Activated T-helper 17 cell treated with anti-CD3 and anti-CD28 coated beads, Interleukin-2, amount 50 U/mL, for 72 hours (primary cell): ENCODE results near the gene NAP1L1. TPM values are rescaled to one million over a fixed set of nuclear protein-coding genes. Genes with fewer than 3 reads are reported as not detected.

Experiments used
- ATAC-seq: fragments of 150-1000 bp; cut with Tn5 transposase; replicated peaks from 2 replicates; pipeline ENCODE4 v1.10.0; 2021; ENCODE audit warnings: mild to moderate bottlenecking, moderate library complexity
- H3K27ac Mint-ChIP-seq: one replicate; pipeline ENCODE4 v1.8.0; 2022; ENCODE audit warnings: mixed read lengths
- H3K27me3 Mint-ChIP-seq: one replicate; pipeline ENCODE4 v1.8.0; 2022; ENCODE audit warnings: mixed read lengths
- H3K36me3 Mint-ChIP-seq: one replicate; pipeline ENCODE4 v1.8.0; 2022; ENCODE audit warnings: low read depth, mild to moderate bottlenecking, mixed read lengths
- H3K4me1 Mint-ChIP-seq: one replicate; pipeline ENCODE4 v1.8.0; 2022; ENCODE audit warnings: mixed read lengths
- H3K4me3 Mint-ChIP-seq: one replicate; pipeline ENCODE4 v1.8.0; 2022; ENCODE audit warnings: mild to moderate bottlenecking, mixed read lengths
- H3K9me3 Mint-ChIP-seq: one replicate; pipeline ENCODE4 v1.8.0; 2022; ENCODE audit warnings: mixed read lengths
- total RNA-seq, 2 donors: library from RNA; stranded (reverse); gene quantifications; one replicate each; pipeline ENCODE4 v1.2.3, GENCODE V29; 2022

NAP1L1 gene
- total RNA-seq, 2 donors from 2014 or later = 715 to 937 TPM

GRCh38 chr12:76024942-76025600 lies 59.4 kb downstream of the NAP1L1 start:
- Mint-ChIP-seq H3K27ac (peak overlapping the region; percentile 7), H3K9me3 (no peaks in the 10 kb centered on the region), H3K27me3 (no peaks in the 10 kb centered on the region), H3K36me3 (peaks cover 46% of the 10 kb centered on the region), H3K4me1 (peaks cover 25% of the 10 kb centered on the region), H3K4me3 (peak overlapping the region; percentile 52)
- no peak for ATAC-seq

- peaks cover 40% of the 10 kb centered on the region for H3K36me3 Mint-ChIP-seq
- peaks cover 32% of the 10 kb centered on the region for H3K4me1 Mint-ChIP-seq
- peak overlapping the region; percentile 52 for H3K4me3 Mint-ChIP-seq
- ATAC-seq = no peak
- H3K9me3 Mint-ChIP-seq = no peaks in the 10 kb centered on the region
- no peaks in the 10 kb centered on the region for H3K27me3 Mint-ChIP-seq
- peak overlapping the region; percentile 7 for H3K27ac Mint-ChIP-seq
Observed at GRCh38 chr12:76024102-76024781, 60.2 kb downstream of the NAP1L1 start.

GRCh38 chr12:76023069-76023690 lies 61.3 kb downstream of the NAP1L1 start:
- Mint-ChIP-seq H3K9me3 (no peaks in the 10 kb centered on the region), H3K4me1 (peaks cover 32% of the 10 kb centered on the region), H3K4me3 (no peak overlapping the region), H3K36me3 (peaks cover 29% of the 10 kb centered on the region), H3K27me3 (no peaks in the 10 kb centered on the region), H3K27ac (peak overlapping the region; percentile 2)
- no peak for ATAC-seq

GRCh38 chr12:76022506-76022905 lies 62.0 kb downstream of the NAP1L1 start:
- ATAC-seq = no peak
- Mint-ChIP-seq H3K4me1 (peaks cover 32% of the 10 kb centered on the region), H3K27me3 (no peaks in the 10 kb centered on the region), H3K36me3 (peaks cover 23% of the 10 kb centered on the region), H3K9me3 (no peaks in the 10 kb centered on the region), H3K4me3 (no peak overlapping the region), H3K27ac (peak overlapping the region; percentile 2)

- Mint-ChIP-seq H3K4me3 (peak overlapping the region; percentile 79), H3K36me3 (peaks cover 12% of the 10 kb centered on the region), H3K27me3 (no peaks in the 10 kb centered on the region), H3K4me1 (peaks cover 29% of the 10 kb centered on the region), H3K9me3 (no peaks in the 10 kb centered on the region), H3K27ac (peak overlapping the region; percentile 100)
- peak; percentile 84 for ATAC-seq
Observed at GRCh38 chr12:76020731-76021672, 63.5 kb downstream of the NAP1L1 start.

- Mint-ChIP-seq H3K27me3 (no peaks in the 10 kb centered on the region), H3K9me3 (no peaks in the 10 kb centered on the region), H3K4me1 (peaks cover 29% of the 10 kb centered on the region), H3K4me3 (peak overlapping the region; percentile 79), H3K36me3 (peaks cover 12% of the 10 kb centered on the region), H3K27ac (peak overlapping the region; percentile 100)
- peak; percentile 85 for ATAC-seq
Observed at GRCh38 chr12:76020281-76020680, 64.2 kb downstream of the NAP1L1 start.

- peak overlapping the region; percentile 57 for H3K27ac Mint-ChIP-seq
- H3K27me3 Mint-ChIP-seq = no peaks in the 10 kb centered on the region
- no peaks in the 10 kb centered on the region for H3K9me3 Mint-ChIP-seq
- no peak for ATAC-seq
- H3K36me3 Mint-ChIP-seq = peaks cover 12% of the 10 kb centered on the region
- H3K4me1 Mint-ChIP-seq = peaks cover 32% of the 10 kb centered on the region
- no peak overlapping the region for H3K4me3 Mint-ChIP-seq
Observed at GRCh38 chr12:76018672-76019071, 65.8 kb downstream of the NAP1L1 start.

GRCh38 chr12:76018111-76018510 lies 66.4 kb downstream of the NAP1L1 start:
- no peak for ATAC-seq
- H3K4me3 Mint-ChIP-seq = no peak overlapping the region

GRCh38 chr12:76014007-76014406 lies 70.5 kb downstream of the NAP1L1 start:
- Mint-ChIP-seq H3K4me1 (peaks cover 13% of the 10 kb centered on the region), H3K9me3 (no peaks in the 10 kb centered on the region), H3K4me3 (no peak overlapping the region), H3K27me3 (no peaks in the 10 kb centered on the region), H3K36me3 (no peaks in the 10 kb centered on the region), H3K27ac (no peak overlapping the region)
- no peak for ATAC-seq

More at GRCh38 chr12:76018111-76018510, 66.4 kb downstream of the NAP1L1 start:
- Mint-ChIP-seq H3K27me3 (no peaks in the 10 kb centered on the region), H3K9me3 (no peaks in the 10 kb centered on the region), H3K27ac (peak overlapping the region; percentile 57), H3K4me1 (peaks cover 32% of the 10 kb centered on the region), H3K36me3 (peaks cover 12% of the 10 kb centered on the region)

GRCh38 chr12:76013603-76014002 lies 70.9 kb downstream of the NAP1L1 start:
- no peaks in the 10 kb centered on the region for H3K27me3 Mint-ChIP-seq
- H3K4me3 Mint-ChIP-seq = no peak overlapping the region
- H3K27ac Mint-ChIP-seq = no peak overlapping the region
- H3K9me3 Mint-ChIP-seq = no peaks in the 10 kb centered on the region
- H3K36me3 Mint-ChIP-seq = no peaks in the 10 kb centered on the region
- peaks cover 13% of the 10 kb centered on the region for H3K4me1 Mint-ChIP-seq
- ATAC-seq = no peak

- H3K9me3 Mint-ChIP-seq = no peaks in the 10 kb centered on the region
- no peak overlapping the region for H3K4me3 Mint-ChIP-seq
Observed at GRCh38 chr12:76012644-76013043, 71.8 kb downstream of the NAP1L1 start.

GRCh38 chr12:76010732-76011458 lies 73.6 kb downstream of the NAP1L1 start:
- ATAC-seq = no peak
- no peaks in the 10 kb centered on the region for H3K9me3 Mint-ChIP-seq
- H3K36me3 Mint-ChIP-seq = no peaks in the 10 kb centered on the region
- no peak overlapping the region for H3K4me3 Mint-ChIP-seq
- no peaks in the 10 kb centered on the region for H3K27me3 Mint-ChIP-seq
- H3K27ac Mint-ChIP-seq = no peak overlapping the region
- peaks cover 8% of the 10 kb centered on the region for H3K4me1 Mint-ChIP-seq

More at GRCh38 chr12:76012644-76013043, 71.8 kb downstream of the NAP1L1 start:
- ATAC-seq = no peak
- peaks cover 13% of the 10 kb centered on the region for H3K4me1 Mint-ChIP-seq
- H3K36me3 Mint-ChIP-seq = no peaks in the 10 kb centered on the region
- no peaks in the 10 kb centered on the region for H3K27me3 Mint-ChIP-seq
- no peak overlapping the region for H3K27ac Mint-ChIP-seq

- Mint-ChIP-seq H3K36me3 (no peaks in the 10 kb centered on the region), H3K9me3 (peaks cover 5% of the 10 kb centered on the region), H3K4me1 (no peaks in the 10 kb centered on the region), H3K27me3 (no peaks in the 10 kb centered on the region), H3K27ac (no peak overlapping the region), H3K4me3 (no peak overlapping the region)
- ATAC-seq = no peak
Observed at GRCh38 chr12:76008428-76008827, 76.1 kb downstream of the NAP1L1 start.
